SK-N-MC (cell line): ENCODE data around the gene TTC5.

Source experiments
- EZH2 ChIP-seq: fragments of 200-600 bp; sonication (generic); IDR thresholded peaks from one replicate; pipeline ENCODE4 v1.6.1; 2017; ENCODE audit warnings: antibody characterized with exemption
- POLR2AphosphoS5 ChIP-seq: IDR thresholded peaks from 2 replicates; pipeline ENCODE4 v1.6.1; 2012; ENCODE audit warnings: mild to moderate bottlenecking, low read depth, low read length, borderline replicate concordance

- no peak for TF ChIP-seq EZH2
- TF ChIP-seq POLR2AphosphoS5 = no peak
Measured at GRCh38 chr14:20341646-20342045, 35.9 kb upstream of the TTC5 start.
